Parathyroid adenoma (tissue), 2 donors: ENCODE measurements around the gene WWC1.
"Not testable (repeated sequence)": the region's sequence is repeated elsewhere in the genome, so short reads cannot be mapped to it uniquely, and the experiment has no call there.

Experiments
- H2AFZ ChIP-seq: fragments of 300-600 bp; sonication (generic); one replicate; pipeline ENCODE4 v1.7.0; 2017; ENCODE audit warnings: antibody characterized with exemption, mild to moderate bottlenecking
- H3K27ac ChIP-seq: fragments of 300-600 bp; sonication (generic); one replicate; pipeline ENCODE4 v1.7.0; 2017
- H3K27me3 ChIP-seq: fragments of 300-600 bp; sonication (generic); one replicate; pipeline ENCODE4 v1.7.0; 2017; ENCODE audit warnings: low read length; ENCODE audit not compliant: control insufficient read depth, insufficient read depth
- H3K36me3 ChIP-seq: fragments of 300-600 bp; sonication (generic); one replicate; pipeline ENCODE4 v1.7.0; 2017; ENCODE audit warnings: low read length; ENCODE audit not compliant: control insufficient read depth, insufficient read depth
- H3K4me1 ChIP-seq: fragments of 300-600 bp; sonication (generic); one replicate; pipeline ENCODE4 v1.7.0; 2017; ENCODE audit warnings: control low read depth
- H3K4me2 ChIP-seq: fragments of 300-600 bp; sonication (generic); one replicate; pipeline ENCODE4 v1.7.0; 2017; ENCODE audit warnings: low read length
- H3K4me3 ChIP-seq: fragments of 300-600 bp; sonication (generic); one replicate; pipeline ENCODE4 v1.7.0; 2017; ENCODE audit warnings: low read depth, low read length
- H3K79me2 ChIP-seq: fragments of 300-600 bp; sonication (generic); one replicate; pipeline ENCODE4 v1.7.0; 2017; ENCODE audit warnings: control low read depth
- H3K9ac ChIP-seq: fragments of 300-600 bp; sonication (generic); one replicate; pipeline ENCODE4 v1.7.0; 2017; ENCODE audit warnings: mild to moderate bottlenecking
- H3K9me3 ChIP-seq: fragments of 300-600 bp; sonication (generic); one replicate; pipeline ENCODE4 v1.7.0; 2017; ENCODE audit warnings: low read length; ENCODE audit not compliant: control insufficient read depth
- CTCF ChIP-seq: fragments of 300-600 bp; sonication (generic); IDR thresholded peaks from one replicate; pipeline ENCODE4 v1.7.0; 2017; ENCODE audit warnings: antibody characterized with exemption, mild to moderate bottlenecking
- donor health status: primary hyperparathyroidism.

Gene WWC1

GRCh38 chr5:168334280-168334679, 42.8 kb downstream of the WWC1 start:
- Histone ChIP-seq H3K9me3 (no peaks in the 10 kb centered on the region), H3K27ac (no peak overlapping the region), H3K4me2 (no peak overlapping the region), H3K79me2 (peaks cover 7% of the 10 kb centered on the region), H2AFZ (no peak overlapping the region), H3K27me3 (no peaks in the 10 kb centered on the region), H3K4me1 (no peaks in the 10 kb centered on the region), H3K36me3 (no peaks in the 10 kb centered on the region), H3K9ac (no peak overlapping the region), H3K4me3 (no peak overlapping the region)
- no peak for TF ChIP-seq CTCF

GRCh38 chr5:168334695-168335094, 43.2 kb downstream of the WWC1 start:
- Histone ChIP-seq H3K36me3 (no peaks in the 10 kb centered on the region), H3K9ac (no peak overlapping the region), H3K27me3 (no peaks in the 10 kb centered on the region), H3K79me2 (peaks cover 7% of the 10 kb centered on the region), H3K9me3 (no peaks in the 10 kb centered on the region), H3K4me1 (no peaks in the 10 kb centered on the region), H2AFZ (no peak overlapping the region), H3K4me2 (no peak overlapping the region), H3K27ac (no peak overlapping the region), H3K4me3 (no peak overlapping the region)
- no peak for TF ChIP-seq CTCF

- no peak overlapping the region for H3K9ac ChIP-seq
- H3K4me1 ChIP-seq = no peaks in the 10 kb centered on the region
- H3K9me3 ChIP-seq = no peaks in the 10 kb centered on the region
- no peak overlapping the region for H3K4me3 ChIP-seq
- no peaks in the 10 kb centered on the region for H3K27me3 ChIP-seq
- H3K36me3 ChIP-seq = no peaks in the 10 kb centered on the region
- no peak overlapping the region for H3K4me2 ChIP-seq
- peaks cover 18% of the 10 kb centered on the region for H3K79me2 ChIP-seq
- no peak overlapping the region for H3K27ac ChIP-seq
- H2AFZ ChIP-seq = no peak overlapping the region
- no peak for TF ChIP-seq CTCF
These were observed 45.9 kb downstream of the WWC1 start for GRCh38 chr5:168337361-168337760.

GRCh38 chr5:168339109-168339771, 47.8 kb downstream of the WWC1 start:
- H3K79me2 ChIP-seq = peaks cover 18% of the 10 kb centered on the region
- H3K4me2 ChIP-seq = no peak overlapping the region
- H3K27ac ChIP-seq = no peak overlapping the region
- H2AFZ ChIP-seq = no peak overlapping the region
- no peaks in the 10 kb centered on the region for H3K9me3 ChIP-seq
- no peak for TF ChIP-seq CTCF
- H3K4me1 ChIP-seq = no peaks in the 10 kb centered on the region
- no peaks in the 10 kb centered on the region for H3K27me3 ChIP-seq
- no peak overlapping the region for H3K9ac ChIP-seq
- H3K4me3 ChIP-seq = no peak overlapping the region
- H3K36me3 ChIP-seq = no peaks in the 10 kb centered on the region

GRCh38 chr5:168339772-168340140, 48.3 kb downstream of the WWC1 start:
- H3K4me2 ChIP-seq, H3K36me3 ChIP-seq, H3K4me3 ChIP-seq, H3K9ac ChIP-seq, H2AFZ ChIP-seq, H3K4me1 ChIP-seq, H3K27ac ChIP-seq, H3K9me3 ChIP-seq, H3K27me3 ChIP-seq: not testable (repeated sequence)
- H3K79me2 ChIP-seq = peaks cover 18% of the 10 kb centered on the region
